Measurements from ENCODE around the gene GZF1.

DNA sequence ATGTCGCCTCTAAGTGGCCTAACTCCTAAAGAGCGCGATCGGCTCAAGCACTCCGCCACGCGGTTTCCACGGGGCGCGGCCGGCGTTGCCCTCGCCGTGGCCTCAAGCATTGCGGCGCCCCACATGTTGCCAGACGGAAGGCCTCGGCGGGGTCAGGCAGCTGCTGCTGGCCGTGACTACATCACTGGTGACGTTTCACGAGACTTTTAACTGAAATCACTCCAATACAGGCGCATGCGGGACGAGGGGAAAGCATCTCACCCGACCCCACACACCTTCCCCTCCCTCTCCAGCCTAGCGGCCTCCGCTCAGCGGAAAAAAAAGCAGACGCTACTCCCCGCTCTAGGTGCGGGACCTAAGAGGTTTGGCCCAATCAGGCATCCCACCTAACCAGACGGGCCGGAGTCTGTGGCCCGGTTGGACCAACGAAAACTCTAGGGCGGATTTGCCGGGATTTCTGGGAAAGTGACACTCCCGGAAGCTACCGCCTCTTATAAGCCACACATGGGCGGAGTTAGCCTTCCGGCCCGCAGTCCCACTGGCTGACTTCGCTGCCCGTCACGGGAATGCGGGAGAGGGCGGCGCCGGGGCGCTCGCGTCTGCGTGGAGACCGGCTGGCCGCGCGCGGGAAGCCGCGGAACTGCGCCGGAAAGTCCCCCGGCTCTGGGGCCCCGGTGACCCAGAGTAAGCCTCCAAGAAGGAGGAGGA is 11.6 kb upstream of the GZF1 start, which contains the start of gene NXT1:
- TF ChIP-seq POLR2A (IDR thresholded peaks at IDR 0.05), result peak; percentile 81 to 93
- TF ChIP-seq, protein P1, sequence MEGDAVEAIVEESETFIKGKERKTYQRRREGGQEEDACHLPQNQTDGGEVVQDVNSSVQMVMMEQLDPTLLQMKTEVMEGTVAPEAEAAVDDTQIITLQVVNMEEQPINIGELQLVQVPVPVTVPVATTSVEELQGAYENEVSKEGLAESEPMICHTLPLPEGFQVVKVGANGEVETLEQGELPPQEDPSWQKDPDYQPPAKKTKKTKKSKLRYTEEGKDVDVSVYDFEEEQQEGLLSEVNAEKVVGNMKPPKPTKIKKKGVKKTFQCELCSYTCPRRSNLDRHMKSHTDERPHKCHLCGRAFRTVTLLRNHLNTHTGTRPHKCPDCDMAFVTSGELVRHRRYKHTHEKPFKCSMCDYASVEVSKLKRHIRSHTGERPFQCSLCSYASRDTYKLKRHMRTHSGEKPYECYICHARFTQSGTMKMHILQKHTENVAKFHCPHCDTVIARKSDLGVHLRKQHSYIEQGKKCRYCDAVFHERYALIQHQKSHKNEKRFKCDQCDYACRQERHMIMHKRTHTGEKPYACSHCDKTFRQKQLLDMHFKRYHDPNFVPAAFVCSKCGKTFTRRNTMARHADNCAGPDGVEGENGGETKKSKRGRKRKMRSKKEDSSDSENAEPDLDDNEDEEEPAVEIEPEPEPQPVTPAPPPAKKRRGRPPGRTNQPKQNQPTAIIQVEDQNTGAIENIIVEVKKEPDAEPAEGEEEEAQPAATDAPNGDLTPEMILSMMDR (IDR thresholded peaks at IDR 0.05), result no peak

Measured in adrenal gland (tissue), 5 donors.